ENCODE measurements around the gene DDX18. TPM values are rescaled to one million over a fixed set of nuclear protein-coding genes. Genes with fewer than 3 reads are reported as not detected.

DDX18 gene
- total RNA-seq, 2 experiments from 2014 or later = 68.5 to 160 TPM

DNA sequence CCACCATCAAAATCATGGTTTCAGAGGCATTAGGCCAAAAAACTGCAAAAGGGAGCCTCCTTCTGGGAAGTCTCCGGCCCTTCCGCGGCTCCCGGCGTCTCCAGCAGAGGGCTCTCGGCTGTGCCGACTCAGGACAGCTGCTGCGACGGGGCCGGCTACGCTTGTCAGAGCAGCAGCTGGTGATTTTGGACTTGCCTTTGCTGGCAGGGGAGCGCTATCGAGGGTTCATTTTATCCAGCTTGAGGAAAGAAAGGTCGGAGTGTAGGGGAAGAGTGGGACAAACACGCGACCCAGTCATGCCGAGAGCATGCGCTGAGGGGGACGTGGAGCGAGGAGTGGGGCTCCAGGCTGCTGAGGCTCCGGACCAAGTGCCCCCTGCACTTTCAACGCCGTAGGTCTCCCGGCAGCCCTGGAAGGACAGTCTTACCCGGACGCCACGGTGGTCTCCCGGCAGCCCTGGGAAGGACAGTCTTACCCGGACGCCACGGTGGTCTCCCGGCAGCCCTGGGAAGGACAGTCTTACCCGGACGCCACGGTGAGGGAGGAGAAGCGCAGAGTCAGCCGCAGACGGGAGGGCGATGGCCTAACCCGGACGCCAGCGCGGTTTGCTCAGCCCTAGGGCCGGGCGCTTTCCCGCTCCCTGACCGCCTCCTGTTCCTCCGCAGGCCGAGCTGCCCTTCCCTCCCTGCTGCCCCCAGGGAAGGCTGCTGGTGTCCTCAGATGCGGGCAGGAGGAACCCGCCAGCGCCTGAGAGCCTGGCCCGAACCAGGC is 21.7 kb downstream of the DDX18 start:
- no peak overlapping the region for H2AFZ ChIP-seq (ENCODE audit: low read length)
- intact Hi-C loops (cut with micrococcal nuclease; ENCODE audit: unreplicated experiment) = loop anchor here (1.0 to 5.0 kb wide), 3 partner anchors 81 to 167 kb away; no protein-coding TSS in a partner anchor

DNA sequence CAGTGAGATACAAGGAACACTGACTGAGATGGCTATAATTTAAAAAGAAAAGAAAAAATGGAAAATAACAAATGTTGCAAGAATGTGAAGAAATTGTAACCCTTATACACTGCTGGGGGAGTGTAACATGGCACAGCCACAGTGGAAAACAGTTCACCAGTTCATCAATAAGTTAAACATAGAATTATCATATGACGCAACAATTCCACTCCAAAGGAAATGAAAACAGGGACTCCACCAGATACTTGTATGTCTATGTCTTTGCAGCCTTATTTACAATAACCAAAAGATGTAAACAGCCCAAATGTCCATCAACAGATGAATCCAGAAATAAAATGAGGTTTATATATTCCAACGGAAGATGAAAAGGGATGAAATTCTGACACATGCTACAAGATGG is 30.8 kb downstream of the DDX18 start:
- ChIA-PET POLR2A (no interaction called here), CTCF (ENCODE audit: unreplicated experiment) (no interaction called here)
- no peak overlapping the region for H3K4me3 ChIP-seq (ENCODE audit: low read depth, low read length, poor library complexity, severe bottlenecking)
- H3K4me1 ChIP-seq (ENCODE audit: insufficient read depth, low read length, poor library complexity, severe bottlenecking) = peaks cover 11% of the 10 kb centered on the region
- H4K20me1 ChIP-seq (ENCODE audit: insufficient read depth, low read length) = no peaks in the 10 kb centered on the region
- H3K4me2 ChIP-seq (ENCODE audit: low read length) = no peak overlapping the region
- no peak overlapping the region for H2AFZ ChIP-seq (ENCODE audit: low read length)
- BruUV-seq (replicated peaks) = no TSS peak
- H3K9me3 ChIP-seq (ENCODE audit: low read length) = peaks cover 8% of the 10 kb centered on the region; the same call in 1 of the 2 replicates
- H3K36me3 ChIP-seq (ENCODE audit: insufficient read depth, low read length) = no peaks in the 10 kb centered on the region; the same call in 1 of the 2 replicates
- intact Hi-C loops (cut with micrococcal nuclease; ENCODE audit: unreplicated experiment) = no loop called here
- no peak for DNase-seq (ENCODE audit: low spot score)
- TF ChIP-seq, protein P1, sequence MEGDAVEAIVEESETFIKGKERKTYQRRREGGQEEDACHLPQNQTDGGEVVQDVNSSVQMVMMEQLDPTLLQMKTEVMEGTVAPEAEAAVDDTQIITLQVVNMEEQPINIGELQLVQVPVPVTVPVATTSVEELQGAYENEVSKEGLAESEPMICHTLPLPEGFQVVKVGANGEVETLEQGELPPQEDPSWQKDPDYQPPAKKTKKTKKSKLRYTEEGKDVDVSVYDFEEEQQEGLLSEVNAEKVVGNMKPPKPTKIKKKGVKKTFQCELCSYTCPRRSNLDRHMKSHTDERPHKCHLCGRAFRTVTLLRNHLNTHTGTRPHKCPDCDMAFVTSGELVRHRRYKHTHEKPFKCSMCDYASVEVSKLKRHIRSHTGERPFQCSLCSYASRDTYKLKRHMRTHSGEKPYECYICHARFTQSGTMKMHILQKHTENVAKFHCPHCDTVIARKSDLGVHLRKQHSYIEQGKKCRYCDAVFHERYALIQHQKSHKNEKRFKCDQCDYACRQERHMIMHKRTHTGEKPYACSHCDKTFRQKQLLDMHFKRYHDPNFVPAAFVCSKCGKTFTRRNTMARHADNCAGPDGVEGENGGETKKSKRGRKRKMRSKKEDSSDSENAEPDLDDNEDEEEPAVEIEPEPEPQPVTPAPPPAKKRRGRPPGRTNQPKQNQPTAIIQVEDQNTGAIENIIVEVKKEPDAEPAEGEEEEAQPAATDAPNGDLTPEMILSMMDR (conservative IDR thresholded peaks at IDR 0.05; ENCODE audit: low read length) = no peak
- TF ChIP-seq EZH2phosphoT487 (IDR thresholded peaks at IDR 0.05; ENCODE audit: borderline replicate concordance, low read depth, low read length) = no peak
- no peaks in the 10 kb centered on the region for H3K79me2 ChIP-seq (ENCODE audit: insufficient read depth, low read depth, low read length)
- no peak overlapping the region for H3K27ac ChIP-seq (ENCODE audit: low read depth, low read length, poor library complexity, severe bottlenecking)
- no peaks in the 10 kb centered on the region for H3K9me2 ChIP-seq (ENCODE audit: insufficient read depth, low read length)

More for the DNA sequence above, 21.7 kb downstream of the DDX18 start:
- BruUV-seq (replicated peaks) = no TSS peak
- H3K4me2 ChIP-seq (ENCODE audit: low read length) = no peak overlapping the region; the same call in 1 of the 2 replicates
- H3K36me3 ChIP-seq (ENCODE audit: insufficient read depth, low read length) = peaks cover 62% of the 10 kb centered on the region
- no peaks in the 10 kb centered on the region for H3K9me2 ChIP-seq (ENCODE audit: insufficient read depth, low read length)
- H4K20me1 ChIP-seq (ENCODE audit: insufficient read depth, low read length) = no peaks in the 10 kb centered on the region
- no peaks in the 10 kb centered on the region for H3K9me3 ChIP-seq (ENCODE audit: low read length)
- no peak overlapping the region for H3K4me3 ChIP-seq (ENCODE audit: low read depth, low read length, poor library complexity, severe bottlenecking)
- ChIA-PET CTCF (ENCODE audit: unreplicated experiment) (interaction anchor here (1.0 to 1.6 kb wide), 2 partner anchors 17 to 167 kb away, joined by 3 to 11 read pairs; no protein-coding TSS in a partner anchor), POLR2A (interaction anchor here (0.7 kb wide), 1 partner anchor 167 kb away, joined by 3 read pairs; no protein-coding TSS in a partner anchor)
- peak; percentile 68 for DNase-seq (ENCODE audit: low spot score)
- no peak for TF ChIP-seq EZH2phosphoT487 (IDR thresholded peaks at IDR 0.05; ENCODE audit: borderline replicate concordance, low read depth, low read length)
- TF ChIP-seq, protein P1 (conservative IDR thresholded peaks at IDR 0.05; ENCODE audit: low read length) = peak; percentile 77
- no peaks in the 10 kb centered on the region for H3K79me2 ChIP-seq (ENCODE audit: insufficient read depth, low read depth, low read length)
- no peak overlapping the region for H3K27ac ChIP-seq (ENCODE audit: low read depth, low read length, poor library complexity, severe bottlenecking)
- H3K4me1 ChIP-seq (ENCODE audit: insufficient read depth, low read length, poor library complexity, severe bottlenecking) = peaks cover 4% of the 10 kb centered on the region

DNA sequence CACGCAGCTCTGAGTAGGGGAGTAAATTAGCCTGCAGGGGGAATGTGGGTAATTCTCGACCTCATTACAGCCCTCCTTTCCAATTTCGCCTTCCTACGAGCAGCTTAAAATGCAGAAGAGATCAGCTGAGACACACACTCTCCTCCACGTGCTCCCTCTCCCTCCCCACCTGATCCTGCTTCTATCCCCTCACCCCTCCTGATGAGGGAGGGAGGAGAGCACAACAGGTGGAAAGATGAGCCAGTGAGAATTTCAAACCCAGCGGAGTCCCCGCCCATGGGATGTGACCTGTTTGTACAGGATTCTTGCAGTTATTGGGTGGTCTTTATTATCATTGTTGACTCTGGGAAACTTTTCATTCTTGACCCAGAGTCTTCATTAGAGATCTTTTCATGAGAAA is 35.5 kb downstream of the DDX18 start:
- no peak overlapping the region for H3K4me3 ChIP-seq (ENCODE audit: low read depth, low read length, poor library complexity, severe bottlenecking)
- H4K20me1 ChIP-seq (ENCODE audit: insufficient read depth, low read length) = no peaks in the 10 kb centered on the region
- peak overlapping the region; percentile 32 for H3K4me2 ChIP-seq (ENCODE audit: low read length)
- H2AFZ ChIP-seq (ENCODE audit: low read length) = peak overlapping the region; percentile 69
- peaks cover 8% of the 10 kb centered on the region; the same call in 1 of the 2 replicates for H3K9me3 ChIP-seq (ENCODE audit: low read length)
- TF ChIP-seq, protein P1 (conservative IDR thresholded peaks at IDR 0.05; ENCODE audit: low read length) = no peak
- no peak for TF ChIP-seq EZH2phosphoT487 (IDR thresholded peaks at IDR 0.05; ENCODE audit: borderline replicate concordance, low read depth, low read length)
- intact Hi-C loops (cut with micrococcal nuclease; ENCODE audit: unreplicated experiment) = no loop called here
- H3K9me2 ChIP-seq (ENCODE audit: insufficient read depth, low read length) = no peaks in the 10 kb centered on the region
- CTCF ChIA-PET (ENCODE audit: unreplicated experiment) = interaction anchor here (1.4 kb wide), 1 partner anchor 69 kb away, joined by 4 read pairs; no protein-coding TSS in a partner anchor
- POLR2A ChIA-PET = interaction anchor here (1.0 to 1.5 kb wide), 2 partner anchors 10 to 37 kb away, joined by 4 to 5 read pairs; no protein-coding TSS in a partner anchor
- DNase-seq (ENCODE audit: low spot score) = no peak
- peaks cover 30% of the 10 kb centered on the region for H3K4me1 ChIP-seq (ENCODE audit: insufficient read depth, low read length, poor library complexity, severe bottlenecking)
- no peaks in the 10 kb centered on the region; the same call in 1 of the 2 replicates for H3K36me3 ChIP-seq (ENCODE audit: insufficient read depth, low read length)
- no peaks in the 10 kb centered on the region for H3K79me2 ChIP-seq (ENCODE audit: insufficient read depth, low read depth, low read length)
- no peak overlapping the region for H3K27ac ChIP-seq (ENCODE audit: low read depth, low read length, poor library complexity, severe bottlenecking)
- BruUV-seq (replicated peaks) = no TSS peak
